GM12878 (cell line): ENCODE data around the gene LANCL3. TPM values are rescaled to one million over a fixed set of nuclear protein-coding genes. Genes with fewer than 3 reads are reported as not detected.

Experiments
- ATAC-seq: fragments of 200-7000 bp; cut with Tn5 transposase; 3 replicates; pipeline ENCODE4 v1.9.1; 2020; ENCODE audit warnings: mild to moderate bottlenecking, moderate library complexity
- BruUV-seq: library from RNA; stranded (reverse); fragments of 400-500 nt; replicated peaks from 2 replicates; lab custom pipeline; 2021; lab: Mats Ljungman, UMichigan
- CTCF ChIA-PET: fragments of 300-600 bp; sonication (Branson Sonifier 250); formaldehyde crosslinking; extraction: SDS; loops from one replicate; lab custom pipeline; 2021; ENCODE audit warnings: inconsistent platforms; lab: Yijun Ruan, JAX
- POLR2A ChIA-PET: fragments of 350-600 bp; formaldehyde crosslinking; extraction: SDS; loops from one replicate; lab custom pipeline; 2021; ENCODE audit warnings: inconsistent platforms; lab: Charles Lee
- RAD21 ChIA-PET: fragments of 300-600 bp; sonication (Branson Sonifier 250); formaldehyde crosslinking; loops from one replicate; lab custom pipeline; 2023; ENCODE audit warnings: antibody characterized with exemption; ENCODE audit not compliant: unreplicated experiment; lab: Charles Lee
- SMC1A ChIA-PET: fragments of 300-600 bp; sonication (Branson Sonifier 250); formaldehyde crosslinking; loops from one replicate; lab custom pipeline; 2023; ENCODE audit not compliant: unreplicated experiment, uncharacterized antibody; lab: Charles Lee
- DNase-seq: peaks from one replicate; pipeline ENCODE4 v3.0.0-alpha.2; 2011; ENCODE audit warnings: low read depth, low spot score
- FAIRE-seq: peaks from 3 replicates; lab custom pipeline; 2011; peaks lifted over from hg19 to GRCh38; lab: Jason Lieb, UNC
- H2AFZ ChIP-seq: 2 replicates; pipeline ENCODE4 v1.6.0; 2011; ENCODE audit warnings: low read depth, low read length, control low read depth; ENCODE audit not compliant: control insufficient read depth
- H3K27ac ChIP-seq: 2 replicates; pipeline ENCODE4 v1.5.1; 2011; ENCODE audit warnings: control low read depth; ENCODE audit not compliant: control insufficient read depth, insufficient read depth
- H3K27me3 ChIP-seq, 2 experiments: replicated peaks in 1 of 2; 2 replicates each; pipeline versions ENCODE4 v1.6.0 to v1.6.1; 2011; ENCODE audit warnings: low read length in 1 of 2; ENCODE audit not compliant: control insufficient read depth in 2 of 2, insufficient read depth in 2 of 2
- H3K36me3 ChIP-seq, 2 experiments: 2 replicates each; pipeline ENCODE4 v1.5.1; 2011; ENCODE audit warnings: low read length in 1 of 2; ENCODE audit not compliant: control insufficient read depth in 2 of 2, insufficient read depth in 2 of 2
- H3K4me1 ChIP-seq: 2 replicates; pipeline ENCODE4 v1.6.1; 2011; ENCODE audit warnings: mild to moderate bottlenecking, low read length, moderate library complexity, mixed read lengths; ENCODE audit not compliant: control insufficient read depth, insufficient read depth
- H3K4me2 ChIP-seq: 2 replicates; pipeline ENCODE4 v1.6.0; 2011; ENCODE audit warnings: control low read depth; ENCODE audit not compliant: control insufficient read depth, insufficient read depth
- H3K4me3 ChIP-seq: fragments of 200-600 bp; sonication (generic); 2 replicates; pipeline ENCODE4 v1.5.1; 2016
- H3K79me2 ChIP-seq: 2 replicates; pipeline ENCODE4 v1.6.0; 2011; ENCODE audit warnings: low read length; ENCODE audit not compliant: control insufficient read depth, insufficient read depth
- H3K9ac ChIP-seq: 2 replicates; pipeline ENCODE4 v1.8.0; 2011; ENCODE audit warnings: low read length, control low read depth, mixed read lengths; ENCODE audit not compliant: control insufficient read depth, insufficient read depth
- H3K9me3 ChIP-seq: replicated peaks from 3 replicates; pipeline ENCODE4 v1.5.1; 2011; ENCODE audit warnings: mild to moderate bottlenecking, low read length; ENCODE audit not compliant: control insufficient read depth, insufficient read depth
- H4K20me1 ChIP-seq: 2 replicates; pipeline ENCODE4 v1.6.0; 2011; ENCODE audit not compliant: control insufficient read depth, insufficient read depth
- BCL11A ChIP-seq: IDR thresholded peaks from 2 replicates; pipeline ENCODE4 v1.6.1; 2011; ENCODE audit warnings: low read depth, low read length
- CBFB ChIP-seq: IDR thresholded peaks from 2 replicates; pipeline ENCODE4 v1.6.1; 2016; ENCODE audit warnings: antibody characterized with exemption, low read depth
- CTCF ChIP-seq, 3 experiments: IDR thresholded peaks in 2 of 3; conservative IDR thresholded peaks in 1 of 3; 2 replicates each; pipeline ENCODE4 v1.5.1; 2011; ENCODE audit warnings: low read depth in 3 of 3, low read length in 3 of 3, mild to moderate bottlenecking in 3 of 3, control low read depth in 2 of 3, moderate library complexity in 2 of 3, inconsistent platforms in 1 of 3, mixed read lengths in 1 of 3; ENCODE audit not compliant: control insufficient read depth in 2 of 3, insufficient read depth in 1 of 3; ENCODE audit errors: extremely low read depth in 1 of 3
- CUX1 ChIP-seq: IDR thresholded peaks from 2 replicates; pipeline ENCODE4 v1.6.1; 2012; ENCODE audit warnings: improper control_type of control experiment, low read depth, low read length; ENCODE audit not compliant: insufficient replicate concordance
- E2F4 ChIP-seq: IDR thresholded peaks from 2 replicates; pipeline ENCODE4 v1.6.1; 2012; ENCODE audit warnings: low read depth, low read length, improper control_type of control experiment
- ELK1 ChIP-seq: IDR thresholded peaks from 2 replicates; pipeline ENCODE4 v1.6.1; 2012; ENCODE audit warnings: low read depth, low read length, improper control_type of control experiment
- KDM1A ChIP-seq: fragments of 200-600 bp; sonication (generic); IDR thresholded peaks from 2 replicates; pipeline ENCODE4 v1.6.1; 2016; ENCODE audit warnings: borderline replicate concordance
- MAX ChIP-seq: IDR thresholded peaks from 2 replicates; pipeline ENCODE4 v1.6.1; 2012; ENCODE audit warnings: low read depth, low read length, improper control_type of control experiment
- MEF2B ChIP-seq: fragments of 450-650 bp; IDR thresholded peaks from 2 replicates; pipeline ENCODE4 v1.6.1; 2018; ENCODE audit warnings: mild to moderate bottlenecking, moderate library complexity; ENCODE audit not compliant: partially characterized antibody, poor library complexity, severe bottlenecking
- MXI1 ChIP-seq: fragments of 150-350 bp; IDR thresholded peaks from 2 replicates; pipeline ENCODE4 v1.6.1; 2011; ENCODE audit warnings: low read depth, mild to moderate bottlenecking, inconsistent platforms, low read length, improper control_type of control experiment
- PAX8 ChIP-seq: fragments of 450-650 bp; IDR thresholded peaks from 2 replicates; pipeline ENCODE4 v1.6.1; 2017; ENCODE audit warnings: mild to moderate bottlenecking, moderate library complexity
- POU2F2 ChIP-seq: IDR thresholded peaks from 3 replicates; pipeline ENCODE4 v1.6.1; 2011; ENCODE audit warnings: low read depth, mild to moderate bottlenecking, low read length, borderline replicate concordance
- SP1 ChIP-seq: IDR thresholded peaks from one replicate; pipeline ENCODE4 v1.6.1; 2011; ENCODE audit warnings: low read depth, low read length
- SREBF2 ChIP-seq: IDR thresholded peaks from 2 replicates; pipeline ENCODE4 v1.6.1; 2012; ENCODE audit warnings: mild to moderate bottlenecking, low read length
- SRF ChIP-seq, 2 experiments: IDR thresholded peaks; 2 replicates each; pipeline ENCODE4 v1.6.1; 2011; ENCODE audit warnings: low read depth in 2 of 2, low read length in 2 of 2, mild to moderate bottlenecking in 1 of 2, moderate library complexity in 1 of 2
- TCF12 ChIP-seq: IDR thresholded peaks from 2 replicates; pipeline ENCODE4 v1.6.1; 2011; ENCODE audit warnings: low read depth, mild to moderate bottlenecking, low read length
- WGBS: methylation state at CpG from one replicate; pipeline ENCODE4 v1.1.6; 2016; ENCODE audit warnings: low lambda C conversion rate; ENCODE audit not compliant: insufficient replicate concordance, insufficient coverage; ENCODE audit errors: missing lambda C conversion rate; 5-methylcytosine and 5-hydroxymethylcytosine counted together
- in situ Hi-C: fragments of 300-500 bp; cut with MboI; formaldehyde crosslinking; loops from 9 replicates; pipeline ENCODE4 v1.14.3; 2018; ENCODE audit warnings: mixed read lengths
- intact Hi-C: fragments of 100-400 bp; cut with micrococcal nuclease; formaldehyde crosslinking; loops from one replicate; pipeline ENCODE4 v1.14.2; 2022; ENCODE audit not compliant: unreplicated experiment
- polyA plus RNA-seq, 11 experiments: library from polyadenylated mRNA; depleted of rRNA in 4 of 11; unstranded in 6 of 11; stranded (reverse) in 5 of 11; fragments of >200 nt; fragmentation: Nextera tagmentation in 4 of 11; fragmentation: Illumina TruSeq in 1 of 11; extraction: Ambion mirVana in 4 of 11; extraction: Trizol in 1 of 11; gene quantifications; 1 replicate in 1 of 11; 2 replicates in 10 of 11; pipeline versions ENCODE4 v1.2.1 to v1.2.3, GENCODE V29; 2011 to 2016; ENCODE audit warnings: inconsistent platforms in 2 of 11, missing spikeins in 2 of 11, low read depth in 1 of 11
- total RNA-seq, 4 experiments: library from RNA; depleted of rRNA in 3 of 4; stranded (reverse); fragments of >200 nt in 3 of 4; fragmentation: Illumina TruSeq in 1 of 4; extraction: Trizol in 1 of 4; gene quantifications; 2 replicates each; pipeline versions ENCODE4 v1.2.1 to v1.2.3, GENCODE V29; 2013 to 2021

LANCL3 gene
- total and polyA plus RNA-seq, 10 of the 15 experiments (the other 5 are each of a cell fraction or from before 2014, with no cell fraction given): not detected

- RAD21 ChIA-PET: no interaction called here
- POLR2A ChIA-PET: no interaction called here
- BruUV-seq: no TSS peak
- DNase-seq (no peak), FAIRE-seq (no peak), ATAC-seq (no peak)
- CTCF ChIA-PET: no interaction called here
- WGBS: 5% methylated on average over 1 of the region's 1 CpG
- Histone ChIP-seq H3K9ac (no peak overlapping the region), H3K27ac (no peak overlapping the region), H3K9me3 (no peaks in the 10 kb centered on the region), H3K4me1 (no peaks in the 10 kb centered on the region), H3K4me2 (no peak overlapping the region), H2AFZ (no peak overlapping the region), H3K27me3 (no peaks in the 10 kb centered on the region), H3K4me3 (no peak overlapping the region), H3K36me3 (no peaks in the 10 kb centered on the region), H3K79me2 (no peaks in the 10 kb centered on the region), H4K20me1 (no peaks in the 10 kb centered on the region)
- TF ChIP-seq SREBF2: no peak
- TF ChIP-seq MEF2B: no peak
- no peak for TF ChIP-seq E2F4
- no peak for TF ChIP-seq POU2F2
- TF ChIP-seq CUX1: no peak
- no peak for TF ChIP-seq MAX
- no peak for TF ChIP-seq SP1
- no peak for TF ChIP-seq CTCF (IDR thresholded peaks at IDR 0.05 in 2 of 3, conservative IDR thresholded peaks at IDR 0.05 in 1 of 3; ENCODE audit: control insufficient read depth in 2 of 3, extremely low read depth in 1 of 3, insufficient read depth in 1 of 3, low read depth in 3 of 3, low read length in 3 of 3)
- TF ChIP-seq KDM1A: no peak
- TF ChIP-seq TCF12: no peak
- no peak for TF ChIP-seq PAX8
- no peak for TF ChIP-seq CBFB
- TF ChIP-seq BCL11A: no peak
- TF ChIP-seq SRF (IDR thresholded peaks at IDR 0.05; ENCODE audit: low read depth in 2 of 2, low read length in 2 of 2): no peak
- TF ChIP-seq MXI1: no peak
- no peak for TF ChIP-seq ELK1
- intact Hi-C loops: no loop called here
- SMC1A ChIA-PET: no interaction called here
- in situ Hi-C loops: no loop called here
These were observed 8.6 kb downstream of the LANCL3 start for GRCh38 chrX:37580080-37580479.
